Right lobe of liver (tissue), 4 donors: ENCODE data around the gene MACROD2.

Experiments
- CTCF ChIP-seq, 4 donors: fragments of 200-600 bp in 3 of 4; fragments of 450-650 bp in 1 of 4; IDR thresholded peaks; one replicate each; pipeline versions ENCODE4 v1.5.1 to v1.8.0; 2016 to 2022; ENCODE audit warnings: antibody characterized with exemption in 4 of 4, mild to moderate bottlenecking in 2 of 4
- POLR2A ChIP-seq: fragments of 450-650 bp; IDR thresholded peaks from one replicate; pipeline ENCODE4 v1.6.1; 2017; ENCODE audit warnings: antibody characterized with exemption, mild to moderate bottlenecking
- donor health status: DM: no; HTN: no; CAD: no.
- donor health status: DM: no; HTN: no; CAD: no.
- donor health status: DM: no; HTN: yes; CAD: no.

- TF ChIP-seq CTCF (IDR thresholded peaks at IDR 0.05) = no peak
- TF ChIP-seq POLR2A = no peak
Measured at GRCh38 chr20:15564981-15565380, 1569.7 kb downstream of the MACROD2 start.
